Uterus (tissue), 4 donors: ENCODE results near the gene PUSL1. TPM values are rescaled to one million over a fixed set of nuclear protein-coding genes. Genes with fewer than 3 reads are reported as not detected.

Source experiments
- DNase-seq, 2 donors: peaks; one replicate each; pipeline ENCODE4 v3.0.0-alpha.2; 2019 to 2020
- H3K27ac ChIP-seq, 2 donors: fragments of 200-600 bp; sonication (generic); 1 replicate in 1 of 2; 2 replicates in 1 of 2; pipeline ENCODE4 v1.5.1; 2016 to 2018
- H3K27me3 ChIP-seq, 2 donors: fragments of 200-600 bp; sonication (generic); one replicate each; pipeline ENCODE4 v1.5.1; 2018 to 2019; ENCODE audit warnings: control low read depth in 1 of 2
- H3K36me3 ChIP-seq, 2 donors: fragments of 200-600 bp; sonication (generic); one replicate each; pipeline ENCODE4 v1.5.1; 2019; ENCODE audit warnings: control low read depth in 1 of 2
- H3K4me1 ChIP-seq, 2 donors: fragments of 200-600 bp; sonication (generic); one replicate each; pipeline ENCODE4 v1.5.1; 2018 to 2019; ENCODE audit warnings: control low read depth in 1 of 2
- H3K4me3 ChIP-seq, 2 donors: fragments of 200-600 bp; sonication (generic); 1 replicate in 1 of 2; 2 replicates in 1 of 2; pipeline ENCODE4 v1.5.1; 2018 to 2019; ENCODE audit warnings: mild to moderate bottlenecking in 1 of 2
- H3K9me3 ChIP-seq, 2 donors: fragments of 200-600 bp; sonication (generic); one replicate each; pipeline ENCODE4 v1.5.1; 2019; ENCODE audit warnings: control low read depth in 1 of 2
- POLR2A ChIP-seq, 2 donors: fragments of 450-650 bp; IDR thresholded peaks; one replicate each; pipeline ENCODE4 v1.6.1; 2016; ENCODE audit warnings: antibody characterized with exemption in 2 of 2, mild to moderate bottlenecking in 1 of 2, moderate library complexity in 1 of 2
- intact Hi-C: fragments of 100-400 bp; cut with DNase I; formaldehyde crosslinking; loops from one replicate; pipeline ENCODE4 v1.15.1; 2023; ENCODE audit warnings: low total_unique reads
- total RNA-seq, 4 donors: library from RNA; depleted of rRNA in 3 of 4; stranded (reverse); fragments of >200 nt in 3 of 4; gene quantifications; one replicate each; pipeline versions ENCODE4 v1.1.0 to v1.2.4, GENCODE V29; 2014 to 2023
- TF ChIP-seq, protein P1 (sequence below), 4 experiments: fragments of 200-600 bp in 2 of 4; fragments of 450-650 bp in 2 of 4; sonication (generic) in 2 of 4; IDR thresholded peaks; one replicate each; pipeline ENCODE4 v1.5.1; 2016 to 2019; ENCODE audit warnings: antibody characterized with exemption in 4 of 4, mild to moderate bottlenecking in 2 of 4, moderate library complexity in 1 of 4
- donor health status: DM: yes; HTN: yes; CAD: no.

PUSL1 gene
- total RNA-seq, 4 donors from 2014 or later = 14.7 to 34.1 (median 24.3) TPM

DNA sequence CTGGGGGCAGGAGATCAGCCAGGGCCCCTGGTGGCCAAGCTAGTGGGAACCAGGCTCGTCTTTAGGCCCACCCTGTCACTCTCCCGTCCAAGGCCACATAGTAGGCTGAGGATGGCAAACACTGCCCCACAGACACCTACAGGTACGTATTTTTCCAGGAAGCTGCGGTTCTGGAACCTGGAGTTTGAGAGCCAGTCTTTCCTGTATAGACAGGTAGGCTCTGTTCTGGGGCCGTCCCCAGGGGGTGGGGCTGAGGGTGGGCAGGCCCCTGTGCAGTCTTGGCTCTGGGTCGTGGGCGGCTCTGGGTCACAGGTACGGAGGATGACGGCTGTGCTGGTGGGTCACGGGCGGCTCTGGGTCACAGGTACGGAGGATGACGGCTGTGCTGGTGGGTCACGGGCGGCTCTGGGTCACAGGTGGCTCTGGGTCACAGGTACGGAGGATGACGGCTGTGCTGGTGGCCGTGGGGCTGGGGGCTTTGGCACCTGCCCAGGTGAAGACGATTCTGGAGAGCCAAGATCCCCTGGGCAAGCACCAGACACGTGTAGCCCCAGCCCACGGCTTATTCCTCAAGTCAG lies 2.2 kb downstream of the PUSL1 start:
- H3K4me3 ChIP-seq = no peak overlapping the region
- intact Hi-C loops = no loop called here
- H3K27me3 ChIP-seq = no peaks in the 10 kb centered on the region
- TF ChIP-seq, protein P1, sequence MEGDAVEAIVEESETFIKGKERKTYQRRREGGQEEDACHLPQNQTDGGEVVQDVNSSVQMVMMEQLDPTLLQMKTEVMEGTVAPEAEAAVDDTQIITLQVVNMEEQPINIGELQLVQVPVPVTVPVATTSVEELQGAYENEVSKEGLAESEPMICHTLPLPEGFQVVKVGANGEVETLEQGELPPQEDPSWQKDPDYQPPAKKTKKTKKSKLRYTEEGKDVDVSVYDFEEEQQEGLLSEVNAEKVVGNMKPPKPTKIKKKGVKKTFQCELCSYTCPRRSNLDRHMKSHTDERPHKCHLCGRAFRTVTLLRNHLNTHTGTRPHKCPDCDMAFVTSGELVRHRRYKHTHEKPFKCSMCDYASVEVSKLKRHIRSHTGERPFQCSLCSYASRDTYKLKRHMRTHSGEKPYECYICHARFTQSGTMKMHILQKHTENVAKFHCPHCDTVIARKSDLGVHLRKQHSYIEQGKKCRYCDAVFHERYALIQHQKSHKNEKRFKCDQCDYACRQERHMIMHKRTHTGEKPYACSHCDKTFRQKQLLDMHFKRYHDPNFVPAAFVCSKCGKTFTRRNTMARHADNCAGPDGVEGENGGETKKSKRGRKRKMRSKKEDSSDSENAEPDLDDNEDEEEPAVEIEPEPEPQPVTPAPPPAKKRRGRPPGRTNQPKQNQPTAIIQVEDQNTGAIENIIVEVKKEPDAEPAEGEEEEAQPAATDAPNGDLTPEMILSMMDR (IDR thresholded peaks at IDR 0.05) = no peak
- no peak for TF ChIP-seq POLR2A (IDR thresholded peaks at IDR 0.05)
- no peak for DNase-seq
- H3K27ac ChIP-seq = peak overlapping the region in 1 of 2 donors; percentile 94
- H3K9me3 ChIP-seq = no peaks in the 10 kb centered on the region
- H3K36me3 ChIP-seq = no peaks in the 10 kb centered on the region
- H3K4me1 ChIP-seq = peaks cover 0 to 25% of the 10 kb centered on the region in 2 donors

DNA sequence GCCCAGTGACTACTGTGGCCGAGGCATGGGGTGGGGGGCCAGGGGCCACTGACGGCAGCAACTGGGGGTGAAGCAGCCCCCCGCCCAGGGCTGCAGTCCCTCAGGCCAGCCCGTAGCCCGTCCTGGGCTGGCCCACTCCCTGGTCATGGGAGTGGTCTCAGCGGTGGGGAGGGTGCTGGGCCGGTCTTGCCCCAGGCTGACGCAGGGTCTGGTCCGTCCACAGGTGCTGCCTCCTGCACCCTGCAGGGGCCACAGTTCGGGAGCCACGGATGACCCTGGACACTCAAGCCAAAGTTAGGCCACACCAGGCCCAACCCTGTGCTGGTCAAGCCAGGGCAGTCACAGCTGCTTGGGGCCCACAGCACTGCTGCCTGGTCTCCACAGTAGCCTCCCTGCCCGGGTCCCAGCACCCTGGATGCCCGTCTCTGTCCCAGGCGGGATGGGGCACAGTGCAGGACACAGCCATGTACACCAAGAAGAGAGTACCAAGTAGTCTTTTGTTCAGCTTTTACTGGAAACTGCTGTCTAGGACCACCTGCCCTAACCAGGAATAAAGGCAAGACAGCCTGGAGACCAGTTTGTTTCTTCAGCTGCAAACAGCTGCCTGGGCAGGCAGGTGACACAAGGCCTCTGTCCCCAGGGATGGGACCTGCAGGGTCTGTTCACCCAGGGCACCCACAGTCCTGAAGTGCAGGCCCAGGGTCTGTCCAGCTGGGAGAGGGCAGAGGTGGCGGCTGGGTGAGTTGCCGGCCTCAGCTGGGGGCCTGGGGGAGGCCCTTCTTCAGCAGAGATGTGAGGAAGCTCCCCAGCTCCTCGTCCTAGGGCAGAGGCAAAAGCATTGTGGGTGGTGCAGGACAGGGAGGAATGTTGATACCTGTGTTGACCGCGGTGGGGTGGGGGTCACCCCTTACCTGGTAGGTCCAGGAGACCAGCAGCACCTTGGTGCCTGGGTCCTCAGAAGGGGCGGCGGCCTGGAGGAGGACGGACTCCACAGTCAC lies 3.0 kb downstream of the PUSL1 start:
- intact Hi-C loops = no loop called here
- TF ChIP-seq, protein P1 (IDR thresholded peaks at IDR 0.05) = no peak
- TF ChIP-seq POLR2A (IDR thresholded peaks at IDR 0.05) = no peak
- Histone ChIP-seq H3K27ac (no peak overlapping the region), H3K9me3 (no peaks in the 10 kb centered on the region), H3K27me3 (no peaks in the 10 kb centered on the region), H3K4me1 (peaks cover 0 to 16% of the 10 kb centered on the region in 2 donors), H3K4me3 (no peak overlapping the region), H3K36me3 (no peaks in the 10 kb centered on the region)
- DNase-seq = no peak

DNA sequence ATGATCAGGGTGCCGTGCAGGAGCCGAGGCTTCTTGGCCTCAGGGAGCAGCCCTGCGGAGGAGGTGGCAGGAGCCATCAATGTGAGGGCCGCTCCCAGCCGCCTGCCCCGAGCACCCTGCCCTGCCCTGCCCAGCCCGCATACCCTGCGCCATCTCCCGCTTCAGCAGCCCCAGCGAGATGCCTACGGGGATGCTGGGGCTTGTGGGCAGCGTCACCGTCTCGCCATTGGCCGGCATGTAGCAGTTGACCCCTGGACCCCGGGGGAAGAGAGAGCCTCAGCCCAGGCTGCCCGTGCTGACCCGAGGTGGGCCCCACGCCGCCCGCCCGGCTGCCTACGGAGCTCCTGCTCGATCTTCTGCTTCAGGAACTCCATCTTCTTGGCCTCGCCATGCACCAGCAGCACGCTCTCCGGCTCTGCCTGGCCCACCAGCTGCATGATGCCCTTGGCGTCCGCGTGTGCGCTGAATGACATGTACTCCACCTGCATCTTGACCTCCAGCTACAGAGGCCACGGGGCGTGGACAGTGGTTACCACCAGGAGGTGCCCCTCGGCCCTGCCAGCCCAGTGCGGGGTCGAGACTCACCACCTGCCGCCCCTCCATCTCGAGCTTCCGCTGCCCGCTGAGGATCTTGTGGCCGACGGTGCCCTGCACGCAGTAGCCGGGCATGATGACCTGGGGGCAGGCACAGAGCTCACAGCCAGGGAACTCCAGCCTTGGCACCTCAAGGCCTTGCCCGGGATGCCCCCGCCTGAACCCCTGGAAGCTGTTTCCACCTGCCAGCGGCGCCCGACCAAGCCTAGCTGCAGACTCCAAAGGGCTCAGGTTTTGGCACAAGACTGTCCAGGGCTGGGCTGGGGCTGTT lies 4.3 kb downstream of the PUSL1 start:
- TF ChIP-seq, protein P1 (IDR thresholded peaks at IDR 0.05) = no peak
- no peak for TF ChIP-seq POLR2A (IDR thresholded peaks at IDR 0.05)
- H3K27ac ChIP-seq = no peak overlapping the region
- no peaks in the 10 kb centered on the region for H3K9me3 ChIP-seq
- H3K4me3 ChIP-seq = no peak overlapping the region
- no peaks in the 10 kb centered on the region for H3K27me3 ChIP-seq
- no peak for DNase-seq
- intact Hi-C loops = no loop called here
- H3K36me3 ChIP-seq = no peaks in the 10 kb centered on the region
- H3K4me1 ChIP-seq = peaks cover 9 to 11% of the 10 kb centered on the region in 2 donors

DNA sequence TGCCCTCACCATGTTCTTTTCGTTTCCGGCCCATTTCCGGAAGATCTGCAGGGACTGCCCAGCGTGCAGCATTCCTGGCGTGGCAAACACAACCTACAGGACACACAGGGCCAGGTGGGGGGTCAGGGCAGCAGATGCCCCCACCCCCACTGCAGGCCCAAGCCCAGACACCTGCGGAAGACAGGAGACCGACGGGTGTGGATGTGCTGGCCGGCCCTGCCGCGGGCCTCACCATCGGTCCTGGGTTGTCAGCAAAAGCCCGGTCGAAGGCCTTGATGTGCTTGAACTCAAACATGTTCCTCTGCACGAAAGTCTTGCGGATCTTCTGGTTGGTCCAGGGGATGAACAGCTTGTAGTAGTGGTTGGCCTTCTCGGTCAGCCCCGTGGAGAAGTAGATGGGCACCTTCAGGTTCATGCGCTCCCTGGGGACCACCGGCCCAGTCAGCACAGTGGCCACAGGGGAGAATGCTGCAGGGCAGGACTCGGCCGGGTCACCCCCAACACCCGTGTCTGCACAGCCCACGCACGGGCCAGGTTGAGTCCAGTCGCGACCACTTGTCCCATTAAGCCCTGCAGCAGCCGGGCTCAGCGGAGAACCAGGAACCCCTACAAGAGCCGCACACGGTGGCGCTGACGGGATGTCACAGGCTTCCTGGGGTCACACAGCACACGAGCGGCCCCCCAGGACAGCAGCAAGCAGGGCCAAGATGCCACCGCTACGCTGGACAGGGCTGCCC lies 5.3 kb downstream of the PUSL1 start:
- Histone ChIP-seq H3K4me1 (peaks cover 12 to 13% of the 10 kb centered on the region in 2 donors), H3K4me3 (no peak overlapping the region), H3K9me3 (no peaks in the 10 kb centered on the region), H3K27ac (no peak overlapping the region), H3K27me3 (no peaks in the 10 kb centered on the region), H3K36me3 (no peaks in the 10 kb centered on the region)
- no peak for DNase-seq
- intact Hi-C loops = no loop called here
- TF ChIP-seq, protein P1 (IDR thresholded peaks at IDR 0.05) = no peak
- TF ChIP-seq POLR2A (IDR thresholded peaks at IDR 0.05) = no peak
